Esophagus squamous epithelium (tissue), 4 donors: ENCODE results near the gene CCND1.

Experiments
- POLR2A ChIP-seq, 4 donors: fragments of 450-650 bp; IDR thresholded peaks; one replicate each; pipeline ENCODE4 v1.6.1; 2017; ENCODE audit warnings: antibody characterized with exemption in 4 of 4, mild to moderate bottlenecking in 4 of 4, moderate library complexity in 3 of 4
- TF ChIP-seq, protein P1 (sequence below), 6 experiments: fragments of 450-650 bp in 4 of 6; fragments of 200-600 bp in 2 of 6; sonication (generic) in 2 of 6; IDR thresholded peaks; one replicate each; pipeline ENCODE4 v1.5.1; 2016 to 2019; ENCODE audit warnings: antibody characterized with exemption in 6 of 6, mild to moderate bottlenecking in 4 of 6, moderate library complexity in 4 of 6

DNA sequence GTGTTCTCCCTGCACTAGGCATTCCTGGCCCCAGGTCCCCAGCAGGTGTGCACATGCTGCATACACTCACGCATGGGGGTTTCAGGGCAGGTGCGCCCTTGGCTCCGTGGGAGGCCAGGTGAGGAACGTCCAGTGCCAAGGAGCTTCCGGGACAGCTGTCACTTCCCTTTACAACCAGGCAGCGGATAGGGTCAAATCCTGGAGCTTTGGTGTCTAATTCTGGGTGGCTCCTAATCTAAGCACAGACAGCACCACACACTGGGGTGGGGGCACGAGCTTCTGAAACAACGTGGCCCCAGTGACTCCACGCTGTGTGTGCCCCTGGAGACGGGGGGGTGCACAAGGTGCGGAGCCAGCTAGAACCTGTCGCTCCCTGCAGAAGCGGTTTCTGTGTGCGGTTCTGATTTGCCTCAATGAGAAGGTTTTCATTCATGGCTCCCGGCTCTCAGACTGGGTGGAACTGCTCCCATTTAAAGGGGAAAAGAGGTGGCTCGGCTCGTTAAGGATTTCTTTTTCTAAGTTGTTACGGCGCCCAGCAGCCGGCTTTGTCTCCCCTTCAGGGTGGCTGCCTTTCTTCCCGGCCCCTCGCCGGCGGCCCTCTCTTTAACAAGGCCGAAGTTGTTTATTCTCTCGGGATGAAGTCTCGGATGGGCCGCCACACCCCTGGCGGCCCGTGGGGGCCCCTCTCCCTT is 5.0 kb downstream of the CCND1 start:
- TF ChIP-seq, protein P1, sequence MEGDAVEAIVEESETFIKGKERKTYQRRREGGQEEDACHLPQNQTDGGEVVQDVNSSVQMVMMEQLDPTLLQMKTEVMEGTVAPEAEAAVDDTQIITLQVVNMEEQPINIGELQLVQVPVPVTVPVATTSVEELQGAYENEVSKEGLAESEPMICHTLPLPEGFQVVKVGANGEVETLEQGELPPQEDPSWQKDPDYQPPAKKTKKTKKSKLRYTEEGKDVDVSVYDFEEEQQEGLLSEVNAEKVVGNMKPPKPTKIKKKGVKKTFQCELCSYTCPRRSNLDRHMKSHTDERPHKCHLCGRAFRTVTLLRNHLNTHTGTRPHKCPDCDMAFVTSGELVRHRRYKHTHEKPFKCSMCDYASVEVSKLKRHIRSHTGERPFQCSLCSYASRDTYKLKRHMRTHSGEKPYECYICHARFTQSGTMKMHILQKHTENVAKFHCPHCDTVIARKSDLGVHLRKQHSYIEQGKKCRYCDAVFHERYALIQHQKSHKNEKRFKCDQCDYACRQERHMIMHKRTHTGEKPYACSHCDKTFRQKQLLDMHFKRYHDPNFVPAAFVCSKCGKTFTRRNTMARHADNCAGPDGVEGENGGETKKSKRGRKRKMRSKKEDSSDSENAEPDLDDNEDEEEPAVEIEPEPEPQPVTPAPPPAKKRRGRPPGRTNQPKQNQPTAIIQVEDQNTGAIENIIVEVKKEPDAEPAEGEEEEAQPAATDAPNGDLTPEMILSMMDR (IDR thresholded peaks at IDR 0.05) = no peak
- no peak for TF ChIP-seq POLR2A (IDR thresholded peaks at IDR 0.05)
